GM12864 (cell line): ENCODE results near the gene ARL8B.

Source experiments
- DNase-seq: peaks from one replicate; pipeline ENCODE4 v3.0.0-alpha.2; 2011; ENCODE audit warnings: low read depth
- H3K4me3 ChIP-seq: 2 replicates; pipeline ENCODE4 v1.5.1; 2011; ENCODE audit warnings: mild to moderate bottlenecking, low read depth, low read length, control low read depth
- CTCF ChIP-seq: IDR thresholded peaks from 2 replicates; pipeline ENCODE4 v1.5.1; 2011; ENCODE audit warnings: low read depth, mild to moderate bottlenecking, moderate library complexity, low read length, control low read depth, inconsistent platforms; ENCODE audit errors: missing control alignments

Gene ARL8B

DNA sequence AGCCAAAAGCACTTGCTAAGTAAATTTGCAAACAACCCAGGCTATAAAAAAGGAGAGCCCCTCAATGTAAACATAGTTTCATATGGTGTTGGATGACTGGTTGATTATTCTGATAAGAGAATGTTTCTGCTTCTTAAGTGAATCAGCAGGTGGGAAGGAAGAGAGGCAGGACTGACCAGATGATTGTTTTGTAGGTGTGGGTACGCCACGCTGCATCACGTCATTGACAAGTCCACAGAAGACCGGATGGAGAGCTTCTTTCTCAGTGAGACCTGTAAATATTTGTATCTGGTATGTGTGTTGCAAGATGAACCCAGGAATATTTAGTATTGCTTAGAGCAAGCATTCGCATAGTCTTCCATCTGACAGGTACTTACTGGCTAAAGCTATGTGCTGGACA, 88.8 kb downstream of the ARL8B start:
- no peak for DNase-seq
- H3K4me3 ChIP-seq = no peak overlapping the region
- no peak for TF ChIP-seq CTCF

GRCh38 chr3:5212628-5213573, 90.8 kb downstream of the ARL8B start:
- DNase-seq = no peak
- no peak overlapping the region for H3K4me3 ChIP-seq
- no peak for TF ChIP-seq CTCF

- H3K4me3 ChIP-seq = no peak overlapping the region
- no peak for DNase-seq
- TF ChIP-seq CTCF = no peak
Observed at GRCh38 chr3:5213574-5213966, 91.5 kb downstream of the ARL8B start.

GRCh38 chr3:5214352-5214751, 92.3 kb downstream of the ARL8B start:
- no peak for TF ChIP-seq CTCF
- no peak for DNase-seq
- H3K4me3 ChIP-seq = no peak overlapping the region

DNA sequence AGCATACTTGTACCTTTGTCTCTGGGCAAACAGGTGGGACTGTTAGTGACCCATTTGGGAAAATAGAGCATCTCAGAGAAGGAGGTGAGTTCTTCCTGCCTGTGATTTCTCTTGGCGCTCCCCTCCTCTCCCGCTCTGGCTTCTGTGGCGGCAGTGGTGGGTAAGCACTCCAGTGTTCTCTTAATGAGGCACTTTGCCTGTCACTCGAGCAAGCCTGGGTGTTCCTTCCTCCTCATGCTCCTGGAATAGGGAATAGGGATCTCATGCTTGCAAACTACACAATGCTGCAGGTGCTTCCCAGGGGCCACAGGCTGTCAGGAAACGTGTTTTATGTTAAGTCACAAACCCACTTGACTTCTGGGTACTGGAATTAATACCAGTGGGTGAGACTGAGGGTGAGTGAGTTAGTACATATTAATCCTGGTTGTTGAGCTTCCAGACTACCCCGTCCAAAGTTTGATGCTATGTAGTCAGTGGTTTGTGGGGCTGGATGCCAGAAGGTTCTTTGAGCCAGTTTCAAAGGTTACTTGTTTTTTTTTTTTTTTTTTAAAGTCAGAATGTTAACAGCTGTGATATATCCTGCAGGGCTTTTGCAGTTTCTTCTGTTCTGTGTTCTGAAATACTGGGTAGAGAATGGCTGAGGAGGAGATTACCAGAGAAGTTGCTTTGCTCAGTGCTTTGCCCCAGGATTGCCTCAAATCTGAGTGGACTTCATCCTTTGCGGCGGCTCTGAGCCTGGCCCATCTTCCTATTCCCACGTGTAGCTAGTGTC, 95.9 kb downstream of the ARL8B start:
- TF ChIP-seq CTCF = no peak
- DNase-seq = no peak
- H3K4me3 ChIP-seq = no peak overlapping the region

GRCh38 chr3:5218815-5219214, 96.7 kb downstream of the ARL8B start:
- H3K4me3 ChIP-seq = no peak overlapping the region
- DNase-seq = no peak
- no peak for TF ChIP-seq CTCF
